ENCODE measurements around the gene CNNM3.

GRCh38 chr2:96877042-96877451, 61.0 kb downstream of the CNNM3 start:
- TF ChIP-seq CTCF (IDR thresholded peaks at IDR 0.05) (no peak), POLR2AphosphoS5 (IDR thresholded peaks at IDR 0.05) (no peak)

All from suprapubic skin (tissue), 3 donors.